Hematopoietic multipotent progenitor cell treated with erythropoietin and hydrocortisone succinate and interleukin-3 and kit ligand, for 8 days (in vitro differentiated cells): Measurements from ENCODE around the gene GPR84.

Experiments
- DNase-seq: peaks from one replicate; pipeline ENCODE4 v3.0.0-alpha.2; 2015

Gene GPR84

GRCh38 chr12:54321363-54321762, 42.9 kb downstream of the GPR84 start:
- DNase-seq = no peak
